IMR-90 (cell line): ENCODE data around the gene ATP11A. TPM values are rescaled to one million over a fixed set of nuclear protein-coding genes. Genes with fewer than 3 reads are reported as not detected.

ENCODE experiments used
- ATAC-seq: fragments of 200-7000 bp; cut with Tn5 transposase; 2 replicates; pipeline ENCODE4 v1.9.1; 2020; ENCODE audit warnings: low read depth, mild to moderate bottlenecking, moderate library complexity
- BruUV-seq: library from RNA; stranded (reverse); fragments of 400-500 nt; replicated peaks from 2 replicates; lab custom pipeline; 2021; lab: Mats Ljungman, UMichigan
- CTCF ChIA-PET: fragments of 300-600 bp; formaldehyde crosslinking; extraction: SDS; loops from one replicate; lab custom pipeline; 2021; ENCODE audit warnings: antibody characterized with exemption; lab: Yijun Ruan, JAX
- POLR2A ChIA-PET: fragments of 300-600 bp; sonication (Branson Sonifier 250); formaldehyde crosslinking; loops from one replicate; lab custom pipeline; 2022; ENCODE audit warnings: antibody characterized with exemption; ENCODE audit not compliant: unreplicated experiment; lab: Charles Lee
- DNase-seq: peaks from one replicate; pipeline ENCODE4 v3.0.0; 2013
- H2AFZ ChIP-seq: replicated peaks from 2 replicates; pipeline ENCODE3; 2013; ENCODE audit warnings: low read length, mild to moderate bottlenecking; ENCODE audit not compliant: poor library complexity
- H2AK5ac ChIP-seq: 2 replicates; pipeline ENCODE4 v1.6.1; 2013; ENCODE audit warnings: low read depth, low read length, inconsistent platforms
- H2AK9ac ChIP-seq: replicated peaks from 2 replicates; pipeline ENCODE3; 2013; ENCODE audit warnings: mild to moderate bottlenecking, low read depth, low read length, moderate library complexity; ENCODE audit not compliant: poor library complexity
- H2BK120ac ChIP-seq: 2 replicates; pipeline ENCODE4 v1.6.1; 2013; ENCODE audit warnings: low read depth, low read length, inconsistent platforms
- H2BK15ac ChIP-seq: 3 replicates; pipeline ENCODE4 v1.6.1; 2013; ENCODE audit warnings: low read depth, low read length, inconsistent platforms
- H2BK20ac ChIP-seq: 2 replicates; pipeline ENCODE4 v1.6.1; 2013; ENCODE audit warnings: low read depth, mild to moderate bottlenecking, inconsistent platforms, low read length, moderate library complexity
- H2BK5ac ChIP-seq: 2 replicates; pipeline ENCODE4 v1.6.1; 2013; ENCODE audit warnings: mild to moderate bottlenecking, low read depth, low read length, inconsistent platforms; ENCODE audit not compliant: poor library complexity, severe bottlenecking
- H3K14ac ChIP-seq: replicated peaks from 2 replicates; pipeline ENCODE4 v1.6.1; 2013; ENCODE audit warnings: low read depth, low read length, inconsistent platforms
- H3K18ac ChIP-seq: 2 replicates; pipeline ENCODE4 v1.6.1; 2013; ENCODE audit warnings: low read depth, low read length, control low read depth
- H3K23ac ChIP-seq: 2 replicates; pipeline ENCODE4 v1.6.1; 2013; ENCODE audit warnings: low read depth, low read length, inconsistent platforms
- H3K27ac ChIP-seq: 2 replicates; pipeline ENCODE4 v1.5.1; 2013; ENCODE audit warnings: mild to moderate bottlenecking, control low read depth, low read length; ENCODE audit not compliant: insufficient read depth
- H3K27me3 ChIP-seq: 2 replicates; pipeline ENCODE4 v1.6.1; 2013; ENCODE audit warnings: low read length; ENCODE audit not compliant: control insufficient read depth, insufficient read depth
- H3K36me3 ChIP-seq: 2 replicates; pipeline ENCODE4 v1.6.1; 2013; ENCODE audit warnings: low read length, mixed read lengths; ENCODE audit not compliant: control insufficient read depth, insufficient read depth
- H3K4ac ChIP-seq: 2 replicates; pipeline ENCODE4 v1.6.1; 2013; ENCODE audit warnings: low read depth, low read length, inconsistent platforms
- H3K4me1 ChIP-seq: 2 replicates; pipeline ENCODE4 v1.6.1; 2013; ENCODE audit warnings: low read length, mixed read lengths; ENCODE audit not compliant: control insufficient read depth, insufficient read depth
- H3K4me2 ChIP-seq: 2 replicates; pipeline ENCODE4 v1.6.1; 2013; ENCODE audit warnings: low read depth, mild to moderate bottlenecking, control low read depth, low read length, moderate library complexity
- H3K4me3 ChIP-seq: 2 replicates; pipeline ENCODE4 v1.5.1; 2013; ENCODE audit warnings: low read depth, mild to moderate bottlenecking, control low read depth, low read length, moderate library complexity; ENCODE audit not compliant: insufficient read depth
- H3K56ac ChIP-seq: 2 replicates; pipeline ENCODE4 v1.6.1; 2013; ENCODE audit warnings: low read length, inconsistent platforms; ENCODE audit not compliant: insufficient read depth; ENCODE audit errors: extremely low read depth
- H3K79me1 ChIP-seq, 2 experiments: 2 replicates each; pipeline ENCODE4 v1.6.1; 2013; ENCODE audit warnings: low read length in 2 of 2, inconsistent platforms in 1 of 2, low read depth in 1 of 2
- H3K9ac ChIP-seq: 2 replicates; pipeline ENCODE4 v1.6.1; 2013; ENCODE audit warnings: low read depth, low read length, control low read depth
- H3K9me1 ChIP-seq: 2 replicates; pipeline ENCODE4 v1.6.1; 2013; ENCODE audit warnings: low read length, inconsistent platforms; ENCODE audit not compliant: insufficient read depth
- H3K9me3 ChIP-seq: 2 replicates; pipeline ENCODE4 v1.6.1; 2013; ENCODE audit warnings: low read length; ENCODE audit not compliant: control insufficient read depth, insufficient read depth
- H4K20me1 ChIP-seq: 2 replicates; pipeline ENCODE4 v1.6.1; 2013; ENCODE audit warnings: low read length, inconsistent platforms; ENCODE audit not compliant: insufficient read depth
- H4K5ac ChIP-seq: 2 replicates; pipeline ENCODE4 v1.6.1; 2013; ENCODE audit warnings: mild to moderate bottlenecking, low read depth, low read length, control low read depth
- H4K8ac ChIP-seq, 2 experiments: 2 replicates each; pipeline ENCODE4 v1.6.1; 2013; ENCODE audit warnings: low read depth in 2 of 2, low read length in 2 of 2, control low read depth in 1 of 2, inconsistent platforms in 1 of 2
- H4K91ac ChIP-seq: 2 replicates; pipeline ENCODE4 v1.6.1; 2013; ENCODE audit warnings: low read depth, low read length, inconsistent platforms; ENCODE audit not compliant: insufficient read depth
- ELK1 ChIP-seq: fragments of 150-350 bp; IDR thresholded peaks from 2 replicates; pipeline ENCODE4 v1.6.1; 2016; ENCODE audit warnings: low read depth, mild to moderate bottlenecking, low read length, moderate library complexity, borderline replicate concordance
- FOS ChIP-seq: fragments of 150-350 bp; IDR thresholded peaks from 2 replicates; pipeline ENCODE4 v1.6.1; 2016; ENCODE audit warnings: low read depth, low read length
- MAFK ChIP-seq: IDR thresholded peaks from 2 replicates; pipeline ENCODE4 v1.6.1; 2012; ENCODE audit warnings: low read depth, low read length, improper control_type of control experiment
- MAZ ChIP-seq: IDR thresholded peaks from 2 replicates; pipeline ENCODE4 v1.6.1; 2012; ENCODE audit warnings: low read depth, mild to moderate bottlenecking, low read length, improper control_type of control experiment, moderate library complexity, borderline replicate concordance
- NFE2L2 ChIP-seq: fragments of 150-350 bp; IDR thresholded peaks from 2 replicates; pipeline ENCODE4 v1.6.1; 2016; ENCODE audit warnings: low read depth, mild to moderate bottlenecking, low read length
- POLR2A ChIP-seq: IDR thresholded peaks from 2 replicates; pipeline ENCODE4 v1.6.1; 2012; ENCODE audit warnings: mild to moderate bottlenecking, low read depth, low read length
- RAD21 ChIP-seq: IDR thresholded peaks from 2 replicates; pipeline ENCODE4 v1.6.1; 2012; ENCODE audit warnings: low read length, improper control_type of control experiment
- RCOR1 ChIP-seq: IDR thresholded peaks from 2 replicates; pipeline ENCODE4 v1.6.1; 2012; ENCODE audit warnings: mild to moderate bottlenecking, low read length, improper control_type of control experiment; ENCODE audit not compliant: insufficient replicate concordance
- USF2 ChIP-seq: fragments of 150-350 bp; IDR thresholded peaks from 2 replicates; pipeline ENCODE4 v1.6.1; 2017; ENCODE audit warnings: mild to moderate bottlenecking, antibody characterized with exemption, low read length, low read depth
- WGBS, 2 experiments: methylation state at CpG; one replicate each; pipeline versions ENCODE4 v1.1.5 to v1.1.7; 2013; ENCODE audit warnings: missing lambda C conversion rate in 2 of 2; ENCODE audit not compliant: insufficient read length in 1 of 2; ENCODE audit errors: extremely low coverage in 2 of 2; 5-methylcytosine and 5-hydroxymethylcytosine counted together
- dilution Hi-C: fragments of 300-500 bp; cut with HindIII; formaldehyde crosslinking; loops from one replicate; pipeline ENCODE4 v1.14.3; 2018; ENCODE audit warnings: low sequenced_read_pairs; ENCODE audit not compliant: unreplicated experiment
- in situ Hi-C: fragments of 300-500 bp; cut with MboI; formaldehyde crosslinking; loops from 3 replicates; pipeline ENCODE4 v1.14.3; 2019; ENCODE audit warnings: low sequenced_read_pairs, inconsistent platforms, mixed read lengths
- intact Hi-C: fragments of 100-400 bp; cut with micrococcal nuclease; formaldehyde crosslinking; loops from 2 replicates; pipeline ENCODE4 v1.10.0; 2022
- polyA plus RNA-seq, 3 experiments: library from polyadenylated mRNA; depleted of rRNA; stranded (reverse); fragments of >200 nt; gene quantifications; 2 replicates each; pipeline ENCODE4 v1.2.3, GENCODE V29; 2012; ENCODE audit warnings: low replicate concordance in 1 of 3
- total RNA-seq: library from RNA; depleted of rRNA; stranded (reverse); fragments of >200 nt; gene quantifications from 2 replicates; pipeline ENCODE4 v1.2.3, GENCODE V29; 2012

The ATP11A gene
- total and polyA plus RNA-seq, 2 of the 4 experiments (the other 2 are of a cell fraction) = 8.4 to 12.0 TPM

GRCh38 chr13:112852808-112853207 is 163.0 kb downstream of the ATP11A start:
- H3K14ac ChIP-seq = no peak overlapping the region
- ChIA-PET POLR2A (no interaction called here), CTCF (no interaction called here)
- H2BK20ac ChIP-seq = no peak overlapping the region
- no peak overlapping the region for H4K91ac ChIP-seq
- peaks cover 29% of the 10 kb centered on the region for H3K36me3 ChIP-seq
- H4K8ac ChIP-seq = no peak overlapping the region
- no peak overlapping the region for H3K4me3 ChIP-seq
- no peak overlapping the region for H3K27ac ChIP-seq
- H3K56ac ChIP-seq = no peak overlapping the region
- no TSS peak for BruUV-seq
- H2AK5ac ChIP-seq = no peak overlapping the region
- H4K20me1 ChIP-seq = no peaks in the 10 kb centered on the region
- H2BK15ac ChIP-seq = no peak overlapping the region
- dilution Hi-C loops = no loop called here
- H3K9me1 ChIP-seq = no peaks in the 10 kb centered on the region
- in situ Hi-C loops = no loop called here
- ATAC-seq (no peak), DNase-seq (no peak)
- TF ChIP-seq ELK1 = no peak
- no peak for TF ChIP-seq FOS
- no peak for TF ChIP-seq MAZ
- no peak for TF ChIP-seq POLR2A
- TF ChIP-seq MAFK = no peak
- TF ChIP-seq NFE2L2 = no peak
- no peak for TF ChIP-seq RAD21
- no peak for TF ChIP-seq RCOR1
- TF ChIP-seq USF2 = no peak
- no peak overlapping the region for H3K4me2 ChIP-seq
- no peak overlapping the region for H2AFZ ChIP-seq
- H2BK120ac ChIP-seq = no peak overlapping the region
- H3K18ac ChIP-seq = no peak overlapping the region
- no peaks in the 10 kb centered on the region for H3K79me1 ChIP-seq
- intact Hi-C loops = no loop called here
- no peak overlapping the region for H3K4ac ChIP-seq
- no peak overlapping the region for H2AK9ac ChIP-seq
- no peak overlapping the region for H2BK5ac ChIP-seq
- no peaks in the 10 kb centered on the region for H3K27me3 ChIP-seq
- no peak overlapping the region for H3K23ac ChIP-seq
- no peak overlapping the region for H3K9ac ChIP-seq
- H4K5ac ChIP-seq = no peak overlapping the region
- 84% methylated on average over 5 of the region's 10 CpGs; no CpG with 5 or more reads in 1 of the 2 experiments for WGBS, 2 experiments
- no peaks in the 10 kb centered on the region for H3K4me1 ChIP-seq
- H3K9me3 ChIP-seq = 0 out of 2 replicates have a peak, but pooled peaks cover under 1% of the 10 kb centered on the region
